22Rv1 (cell line): Measurements from ENCODE around the gene FAF1.

Experiments used
- CTCF ChIP-seq: fragments of 450-650 bp; IDR thresholded peaks from 2 replicates; pipeline ENCODE4 v1.5.1; 2017; ENCODE audit warnings: mild to moderate bottlenecking
- ZFX ChIP-seq: fragments of 450-650 bp; IDR thresholded peaks from 2 replicates; pipeline ENCODE4 v1.6.1; 2017; ENCODE audit warnings: antibody characterized with exemption, borderline replicate concordance

GRCh38 chr1:50422946-50423669, 537.0 kb downstream of the FAF1 start, which contains the start of gene DMRTA2:
- TF ChIP-seq CTCF (no peak), ZFX (no peak)
